Measurements from ENCODE around the gene NUDT16.
"Not testable (repeated sequence)": the region's sequence is repeated elsewhere in the genome, so short reads cannot be mapped to it uniquely, and the experiment has no call there.

The NUDT16 gene

GRCh38 chr3:131381445-131382291 is at the start of gene NUDT16:
NUDT16 (plus strand) TSS chr3:131381774; CDS start chr3:131381805, 31 bp downstream.
- DNase-seq, result peak; percentile 99

GRCh38 chr3:131338948-131339640 is 42.5 kb upstream of the NUDT16 start:
- DNase-seq, result no peak

- DNase-seq, result no peak
Observed at GRCh38 chr3:131341761-131342160, 39.8 kb upstream of the NUDT16 start.

DNA sequence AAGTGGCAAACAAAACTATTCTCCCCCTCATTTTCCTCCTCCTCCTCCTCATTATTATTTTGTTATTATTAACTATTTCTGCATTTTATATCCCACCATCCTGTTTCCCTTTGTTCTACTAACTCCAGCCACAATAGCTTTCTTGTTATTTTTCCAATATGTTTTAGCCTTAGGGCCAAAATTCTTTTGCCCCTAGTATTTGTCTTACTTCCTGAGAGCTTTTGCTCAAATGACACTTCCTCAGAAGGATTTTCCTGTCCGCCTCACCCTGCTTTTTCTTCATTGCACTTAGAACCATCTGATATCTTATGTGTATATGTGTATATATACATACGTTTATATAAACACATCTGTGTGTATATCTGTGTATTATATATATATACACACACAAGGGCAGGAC is 32.7 kb upstream of the NUDT16 start:
- no peak for DNase-seq

DNA sequence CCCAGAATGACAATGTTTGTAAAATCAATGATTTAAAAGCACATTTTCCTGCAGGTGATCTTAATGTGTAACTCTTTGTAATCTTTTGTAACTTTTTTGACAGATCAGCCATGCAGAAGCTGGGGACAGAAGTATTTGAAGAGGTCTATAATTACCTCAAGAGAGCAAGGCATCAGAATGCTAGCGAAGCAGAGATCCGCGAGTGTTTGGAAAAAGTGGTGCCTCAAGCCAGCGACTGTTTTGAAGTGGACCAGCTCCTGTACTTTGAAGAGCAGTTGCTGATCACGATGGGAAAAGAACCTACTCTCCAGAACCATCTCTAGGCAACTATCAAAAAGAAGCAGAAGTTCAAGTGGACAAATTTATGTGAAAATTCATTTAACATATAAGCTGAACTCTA is 32.1 kb upstream of the NUDT16 start:
- DNase-seq, result no peak

DNA sequence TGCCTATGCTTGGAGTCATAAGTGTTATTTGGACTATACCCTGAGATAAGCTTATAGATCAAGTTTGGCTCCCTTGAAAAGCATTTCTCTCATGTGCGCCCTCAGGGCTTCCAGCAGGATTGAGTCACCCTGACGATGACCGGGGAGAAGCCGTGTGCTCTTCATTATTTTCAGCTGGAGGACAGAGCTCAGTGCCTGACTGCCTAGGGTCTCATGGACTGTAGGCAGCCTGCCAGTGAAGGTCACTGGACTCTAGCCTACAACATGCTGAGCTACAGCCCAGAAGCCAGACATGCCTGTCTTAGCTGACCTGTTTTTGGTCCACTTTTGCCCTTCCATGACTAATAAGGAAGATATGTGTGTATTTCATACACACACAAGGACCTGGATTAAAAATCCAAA is 31.6 kb upstream of the NUDT16 start:
- no peak for DNase-seq

- DNase-seq, result no peak
Observed at GRCh38 chr3:131350506-131350905, 31.1 kb upstream of the NUDT16 start.

- DNase-seq, result no peak
Observed at GRCh38 chr3:131353016-131353877, 28.3 kb upstream of the NUDT16 start.

GRCh38 chr3:131353986-131354385 is 27.6 kb upstream of the NUDT16 start:
- no peak for DNase-seq

DNA sequence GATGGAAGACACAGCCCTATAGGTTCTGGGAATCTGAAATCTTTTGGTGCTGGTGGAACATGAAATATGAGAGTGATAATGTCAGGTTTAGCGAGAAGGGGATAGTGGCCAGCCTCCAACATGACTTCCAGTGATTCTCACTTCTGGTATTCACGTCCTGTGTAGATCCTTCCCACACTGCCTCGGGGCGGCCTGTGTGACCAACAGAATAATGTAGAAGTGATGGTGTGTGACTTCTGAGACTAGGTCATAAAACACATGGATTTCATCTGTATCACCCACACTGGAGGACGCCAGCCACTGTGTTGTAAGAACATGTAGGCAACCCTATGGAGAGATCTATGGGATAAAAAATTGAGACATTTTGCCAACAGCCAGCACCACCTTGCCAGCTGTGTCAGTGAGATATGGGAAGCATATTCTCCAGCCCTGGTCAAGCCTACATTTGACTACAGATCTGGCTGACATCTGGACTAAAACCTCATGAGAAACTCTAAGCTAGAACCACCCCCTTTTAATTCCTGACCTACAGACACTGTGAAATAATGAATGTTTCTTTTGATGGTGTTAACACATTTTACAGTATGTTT is 25.5 kb upstream of the NUDT16 start:
- DNase-seq, result no peak

- no peak for DNase-seq
Observed at GRCh38 chr3:131357275-131357674, 24.3 kb upstream of the NUDT16 start.

DNA sequence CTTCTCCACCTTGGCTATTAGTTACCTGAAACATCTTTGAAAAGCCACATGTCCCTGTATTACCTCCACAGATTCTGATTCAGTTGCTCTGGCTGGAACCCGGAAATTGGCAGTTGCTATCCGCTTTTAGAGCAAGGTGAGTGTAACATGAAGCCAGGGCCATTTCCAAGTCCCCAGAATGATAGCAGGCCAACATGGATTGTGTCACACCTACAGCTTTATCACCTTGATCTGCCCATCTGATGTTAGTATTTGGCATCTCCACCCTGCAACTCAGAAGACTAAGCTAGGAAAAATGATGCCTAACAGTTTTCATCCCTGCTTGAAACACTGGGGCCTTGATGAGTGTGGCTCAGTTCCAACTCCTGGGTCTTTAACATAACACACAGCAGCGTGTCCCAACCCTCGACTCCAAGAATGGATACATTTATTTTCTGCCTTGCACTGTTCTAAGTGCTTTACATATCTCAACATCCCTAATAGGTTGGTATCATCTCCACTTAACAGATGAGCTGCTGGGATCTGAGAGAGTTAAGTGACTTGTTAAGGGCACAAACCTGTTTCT is 21.3 kb upstream of the NUDT16 start:
- DNase-seq, result no peak

DNA sequence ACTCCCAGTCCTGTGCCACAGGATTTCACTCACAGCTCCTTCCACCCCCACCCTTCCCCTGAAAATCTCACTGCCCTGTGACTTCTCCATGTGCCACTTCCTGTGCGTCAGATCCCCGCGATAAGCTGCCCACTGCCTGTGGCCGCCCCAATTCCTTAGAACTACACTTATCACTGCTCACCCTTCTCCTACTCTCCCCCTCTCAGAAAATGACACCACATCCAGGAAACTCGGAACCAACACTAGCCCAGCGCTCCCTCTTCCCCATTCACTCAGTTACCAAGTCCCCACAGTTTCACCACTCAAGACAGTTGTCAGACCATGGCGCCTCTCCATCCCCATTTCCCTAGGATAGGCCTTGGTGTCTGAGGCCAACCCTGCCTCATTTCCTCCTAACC is 20.5 kb upstream of the NUDT16 start:
- not testable (repeated sequence) for DNase-seq

GRCh38 chr3:131361464-131362421 is 19.8 kb upstream of the NUDT16 start:
- DNase-seq, result no peak

GRCh38 chr3:131363275-131363674 is 18.3 kb upstream of the NUDT16 start:
- DNase-seq, result no peak

- DNase-seq, result peak; percentile 49
Observed at GRCh38 chr3:131370935-131371687, 10.5 kb upstream of the NUDT16 start.

DNA sequence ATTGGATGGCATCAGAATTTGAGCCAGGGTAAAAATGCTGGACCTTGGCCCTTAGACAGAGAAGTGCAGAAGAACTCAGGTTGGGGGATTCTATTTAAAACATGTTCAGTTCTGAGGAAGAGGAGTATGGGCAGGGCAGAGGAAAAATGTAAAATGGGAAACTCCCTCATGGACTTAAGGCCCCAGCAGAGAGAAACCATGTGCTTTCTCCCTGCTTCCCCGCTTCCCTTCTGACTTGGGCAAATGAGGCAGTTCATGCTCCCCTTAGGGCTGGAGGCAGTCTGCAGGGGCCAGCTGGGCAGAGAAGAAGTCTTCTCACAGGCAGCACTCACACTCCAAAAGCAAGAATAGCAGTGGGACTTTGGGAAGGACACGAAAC is 9.9 kb upstream of the NUDT16 start:
- DNase-seq, result no peak

GRCh38 chr3:131374741-131375140 is 6.8 kb upstream of the NUDT16 start:
- DNase-seq, result no peak

- not testable (repeated sequence) for DNase-seq
Observed at GRCh38 chr3:131380821-131381444, 641 bp upstream of the NUDT16 start.

Data from RPMI8226 (cell line).